Sigmoid colon (tissue), 4 donors: ENCODE results near the gene LYPD6.

Experiments used
- CTCF ChIP-seq, 4 experiments: fragments of 450-650 bp in 3 of 4; fragments of 200-600 bp in 1 of 4; IDR thresholded peaks; one replicate each; pipeline ENCODE4 v1.5.1; 2016 to 2019; ENCODE audit warnings: antibody characterized with exemption in 4 of 4, mild to moderate bottlenecking in 3 of 4, moderate library complexity in 2 of 4
- EP300 ChIP-seq, 4 donors: sonication (generic); formaldehyde crosslinking; IDR thresholded peaks; one replicate each; pipeline ENCODE4 v1.6.1; 2017; ENCODE audit warnings: antibody characterized with exemption in 4 of 4
- POLR2A ChIP-seq, 2 donors: fragments of 450-650 bp; IDR thresholded peaks; one replicate each; pipeline ENCODE4 v1.6.1; 2016; ENCODE audit warnings: antibody characterized with exemption in 2 of 2, mild to moderate bottlenecking in 2 of 2, moderate library complexity in 2 of 2
- POLR2AphosphoS5 ChIP-seq, 4 donors: sonication (generic); formaldehyde crosslinking; IDR thresholded peaks; one replicate each; pipeline ENCODE4 v1.6.1; 2017; ENCODE audit warnings: antibody characterized with exemption in 4 of 4

DNA sequence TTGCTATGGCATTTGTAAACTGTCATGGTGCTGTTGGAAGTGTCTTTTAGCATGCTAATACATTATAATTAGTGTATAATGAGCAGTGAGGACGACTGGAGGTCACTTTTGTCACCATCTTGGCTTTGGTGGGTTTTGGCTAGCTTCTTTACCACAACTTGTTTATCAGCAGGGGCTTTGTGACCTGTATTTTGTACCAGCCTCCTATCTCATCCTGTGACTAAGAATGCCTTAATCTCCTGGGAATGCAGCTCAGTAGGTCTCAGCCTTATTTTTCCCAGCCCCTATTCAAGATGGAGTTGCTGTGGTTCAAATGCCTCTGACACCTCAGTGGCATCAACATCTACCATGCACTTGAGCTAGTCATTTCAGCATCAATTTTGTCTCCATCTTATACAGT, 29.7 kb downstream of the LYPD6 start:
- TF ChIP-seq CTCF (IDR thresholded peaks at IDR 0.05) = no peak
- no peak for TF ChIP-seq POLR2AphosphoS5 (IDR thresholded peaks at IDR 0.05)
- TF ChIP-seq POLR2A (IDR thresholded peaks at IDR 0.05) = no peak
- no peak for TF ChIP-seq EP300 (IDR thresholded peaks at IDR 0.05)
